Stimulated activated effector memory CD8-positive, alpha-beta T cell treated with anti-CD3 and anti-CD28 coated beads, Interleukin-12 subunit alpha, Interleukin-12 subunit beta, amount 100 ng/mL, for 72 hours (primary cell): ENCODE results near the gene FGD6.
"Not testable (repeated sequence)": the region's sequence is repeated elsewhere in the genome, so short reads cannot be mapped to it uniquely, and the experiment has no call there.

Experiments used
- ATAC-seq: fragments of 150-1000 bp; cut with Tn5 transposase; 2 replicates; pipeline ENCODE4 v1.10.0; 2021
- DNase-seq, 2 donors: peaks; one replicate each; pipeline ENCODE4 v3.0.0; 2021 to 2022; ENCODE audit warnings: low spot score in 2 of 2
- H3K27ac Mint-ChIP-seq: one replicate; pipeline ENCODE4 v1.8.0; 2022; ENCODE audit warnings: mild to moderate bottlenecking, mixed read lengths
- H3K36me3 Mint-ChIP-seq: one replicate; pipeline ENCODE4 v1.8.0; 2022; ENCODE audit warnings: mild to moderate bottlenecking, mixed read lengths
- H3K4me1 Mint-ChIP-seq: one replicate; pipeline ENCODE4 v1.8.0; 2022; ENCODE audit warnings: mixed read lengths
- H3K4me3 Mint-ChIP-seq: one replicate; pipeline ENCODE4 v1.8.0; 2022; ENCODE audit warnings: mild to moderate bottlenecking, mixed read lengths
- H3K9me3 Mint-ChIP-seq: one replicate; pipeline ENCODE4 v1.8.0; 2022; ENCODE audit warnings: mixed read lengths

FGD6 gene

GRCh38 chr12:95142431-95143151 is 74.7 kb downstream of the FGD6 start:
- H3K36me3 Mint-ChIP-seq, result no peaks in the 10 kb centered on the region
- no peak overlapping the region for H3K4me3 Mint-ChIP-seq
- ATAC-seq (no peak), DNase-seq (no peak)
- H3K9me3 Mint-ChIP-seq, result no peaks in the 10 kb centered on the region
- H3K27ac Mint-ChIP-seq, result no peak overlapping the region
- no peaks in the 10 kb centered on the region for H3K4me1 Mint-ChIP-seq

- H3K9me3 Mint-ChIP-seq, result no peaks in the 10 kb centered on the region
- ATAC-seq, result no peak
Observed at GRCh38 chr12:95141310-95141709, 76.0 kb downstream of the FGD6 start.

GRCh38 chr12:95138031-95138430 is 79.2 kb downstream of the FGD6 start:
- not testable (repeated sequence) for DNase-seq, H3K36me3 Mint-ChIP-seq, H3K4me1 Mint-ChIP-seq, H3K9me3 Mint-ChIP-seq, H3K27ac Mint-ChIP-seq, H3K4me3 Mint-ChIP-seq, ATAC-seq

More at GRCh38 chr12:95141310-95141709, 76.0 kb downstream of the FGD6 start:
- no peak overlapping the region for H3K27ac Mint-ChIP-seq
- no peak for DNase-seq
- no peak overlapping the region for H3K4me3 Mint-ChIP-seq
- H3K36me3 Mint-ChIP-seq, result no peaks in the 10 kb centered on the region
- H3K4me1 Mint-ChIP-seq, result no peaks in the 10 kb centered on the region

GRCh38 chr12:95136598-95136997 is 80.7 kb downstream of the FGD6 start:
- DNase-seq (no peak), ATAC-seq (no peak)
- Mint-ChIP-seq H3K4me3 (no peak overlapping the region), H3K4me1 (no peaks in the 10 kb centered on the region), H3K27ac (no peak overlapping the region), H3K36me3 (no peaks in the 10 kb centered on the region), H3K9me3 (no peaks in the 10 kb centered on the region)

GRCh38 chr12:95134085-95134484 is 83.2 kb downstream of the FGD6 start:
- H3K36me3 Mint-ChIP-seq, result no peaks in the 10 kb centered on the region
- H3K9me3 Mint-ChIP-seq, result no peaks in the 10 kb centered on the region
- no peak overlapping the region for H3K4me3 Mint-ChIP-seq
- no peaks in the 10 kb centered on the region for H3K4me1 Mint-ChIP-seq
- H3K27ac Mint-ChIP-seq, result no peak overlapping the region
- ATAC-seq, result no peak
- DNase-seq, result no peak

DNA sequence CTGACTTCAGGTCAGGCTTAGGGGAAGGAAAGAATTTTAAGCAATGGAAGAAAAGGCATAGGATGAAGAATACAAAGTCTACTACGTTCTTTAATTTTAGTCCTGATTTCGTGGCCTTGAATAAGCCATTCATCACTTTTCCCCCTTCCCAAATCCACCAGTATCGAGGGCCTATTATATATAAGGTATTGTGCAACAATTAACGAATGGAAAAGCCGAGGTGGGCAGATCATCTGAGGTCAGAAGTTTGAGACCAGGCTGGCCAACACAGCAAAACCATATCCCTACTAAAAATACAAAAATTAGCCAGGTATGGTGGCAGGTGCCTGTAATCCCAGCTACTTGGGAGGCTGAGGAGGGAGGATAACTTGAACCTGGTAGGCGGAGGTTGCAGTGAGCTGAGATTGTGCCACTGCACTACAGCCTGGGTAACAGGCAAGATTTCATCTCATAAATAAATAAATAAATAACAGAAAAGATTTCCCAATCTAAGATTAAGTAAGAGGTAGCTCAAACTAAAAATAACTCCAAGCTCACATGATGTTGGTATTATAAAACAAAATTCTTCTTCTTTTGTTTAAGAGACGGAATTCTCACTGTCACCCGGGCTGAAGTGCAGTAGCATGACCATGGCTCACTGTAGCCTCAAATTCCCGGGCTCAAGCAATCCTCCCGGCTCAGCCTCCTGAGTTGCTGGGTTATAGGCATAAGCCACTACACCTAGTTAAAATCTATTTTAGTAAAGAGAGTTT is 85.5 kb downstream of the FGD6 start:
- ATAC-seq (no peak), DNase-seq (no peak)
- Mint-ChIP-seq H3K4me3 (no peak overlapping the region), H3K36me3 (no peaks in the 10 kb centered on the region), H3K4me1 (no peaks in the 10 kb centered on the region), H3K9me3 (no peaks in the 10 kb centered on the region), H3K27ac (no peak overlapping the region)

GRCh38 chr12:95130096-95130495 is 87.2 kb downstream of the FGD6 start:
- H3K9me3 Mint-ChIP-seq, result no peaks in the 10 kb centered on the region
- no peaks in the 10 kb centered on the region for H3K36me3 Mint-ChIP-seq
- H3K4me3 Mint-ChIP-seq, result no peak overlapping the region
- ATAC-seq (no peak), DNase-seq (no peak)
- H3K4me1 Mint-ChIP-seq, result no peaks in the 10 kb centered on the region
- no peak overlapping the region for H3K27ac Mint-ChIP-seq

- DNase-seq (no peak), ATAC-seq (no peak)
- Mint-ChIP-seq H3K4me3 (no peak overlapping the region), H3K9me3 (no peaks in the 10 kb centered on the region), H3K27ac (no peak overlapping the region), H3K36me3 (no peaks in the 10 kb centered on the region), H3K4me1 (no peaks in the 10 kb centered on the region)
Observed at GRCh38 chr12:95129115-95129514, 88.2 kb downstream of the FGD6 start.

GRCh38 chr12:95126736-95127135 is 90.5 kb downstream of the FGD6 start:
- no peak overlapping the region for H3K27ac Mint-ChIP-seq
- no peaks in the 10 kb centered on the region for H3K9me3 Mint-ChIP-seq
- H3K36me3 Mint-ChIP-seq, result no peaks in the 10 kb centered on the region
- H3K4me3 Mint-ChIP-seq, result no peak overlapping the region
- H3K4me1 Mint-ChIP-seq, result no peaks in the 10 kb centered on the region
- no peak for ATAC-seq
- DNase-seq, result no peak

DNA sequence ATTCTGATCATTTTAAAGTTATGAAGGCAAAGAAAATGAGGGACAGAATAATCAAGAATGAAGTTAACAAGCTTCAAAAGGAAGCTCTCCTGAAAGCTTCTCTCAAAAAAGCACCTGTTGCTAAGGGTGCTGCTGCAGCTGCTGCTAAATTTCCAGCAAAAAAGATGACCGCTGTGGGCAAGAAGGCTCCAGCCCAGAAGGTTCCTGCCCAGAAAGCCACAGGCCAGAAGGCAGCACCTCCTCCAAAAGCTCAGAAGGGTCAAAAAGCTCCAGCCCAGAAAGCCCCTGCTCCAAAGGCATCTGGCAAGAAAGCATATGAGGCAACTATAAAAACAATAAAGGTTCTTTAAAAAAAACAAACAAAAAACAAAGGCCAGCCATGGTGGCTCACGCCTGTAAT is 91.2 kb downstream of the FGD6 start:
- ATAC-seq (no peak), DNase-seq (no peak)
- H3K36me3 Mint-ChIP-seq, result no peaks in the 10 kb centered on the region
- H3K9me3 Mint-ChIP-seq, result no peaks in the 10 kb centered on the region
- no peaks in the 10 kb centered on the region for H3K4me1 Mint-ChIP-seq
- H3K4me3 Mint-ChIP-seq, result no peak overlapping the region
- H3K27ac Mint-ChIP-seq, result no peak overlapping the region

DNA sequence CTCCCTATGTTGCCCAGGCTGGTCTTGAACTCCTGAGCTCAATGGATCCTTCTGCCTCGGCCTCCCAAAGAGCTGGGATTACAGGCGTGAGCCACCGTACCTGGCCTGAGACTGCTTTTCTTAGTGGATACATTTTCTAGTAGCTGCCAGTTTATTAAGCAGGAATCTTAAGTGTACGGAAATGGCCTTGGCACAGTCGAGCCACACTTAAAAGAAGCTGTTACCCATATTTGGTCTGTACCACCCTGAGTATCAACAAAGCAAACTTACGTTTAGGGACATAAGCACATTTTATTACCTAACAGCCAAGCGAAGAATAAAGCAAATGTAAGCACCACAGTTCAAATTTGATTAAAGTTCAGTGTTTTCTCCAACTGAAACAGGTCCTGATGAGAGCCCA is 93.2 kb downstream of the FGD6 start:
- DNase-seq (no peak), ATAC-seq (no peak)
- H3K36me3 Mint-ChIP-seq, result no peaks in the 10 kb centered on the region
- H3K4me1 Mint-ChIP-seq, result no peaks in the 10 kb centered on the region
- no peaks in the 10 kb centered on the region for H3K9me3 Mint-ChIP-seq
- no peak overlapping the region for H3K27ac Mint-ChIP-seq
- no peak overlapping the region for H3K4me3 Mint-ChIP-seq

DNA sequence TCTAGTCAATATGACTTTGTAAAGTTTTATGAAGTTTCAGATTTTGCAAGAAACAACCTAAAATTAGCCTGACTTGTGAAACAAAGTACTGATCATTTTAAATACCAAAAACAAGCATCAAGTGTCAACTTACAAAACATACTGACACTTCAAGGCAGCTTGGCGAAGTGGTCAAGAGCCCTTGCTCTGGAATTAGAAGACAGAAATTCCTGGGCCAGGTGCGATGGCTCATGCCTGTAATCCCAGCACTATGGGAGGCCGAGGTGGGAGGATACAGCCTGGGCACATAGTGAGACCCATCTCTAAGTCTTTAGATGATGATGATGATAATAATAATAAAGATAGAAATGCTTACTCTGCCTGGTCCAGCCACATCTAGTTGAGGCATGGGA is 98.5 kb downstream of the FGD6 start:
- ATAC-seq (no peak), DNase-seq (no peak)
- no peak overlapping the region for H3K4me3 Mint-ChIP-seq
- H3K9me3 Mint-ChIP-seq, result no peaks in the 10 kb centered on the region
- peaks cover 12% of the 10 kb centered on the region for H3K4me1 Mint-ChIP-seq
- H3K27ac Mint-ChIP-seq, result no peak overlapping the region
- H3K36me3 Mint-ChIP-seq, result no peaks in the 10 kb centered on the region

- ATAC-seq (no peak), DNase-seq (no peak)
- Mint-ChIP-seq H3K36me3 (no peaks in the 10 kb centered on the region), H3K4me3 (no peak overlapping the region), H3K27ac (no peak overlapping the region), H3K9me3 (no peaks in the 10 kb centered on the region), H3K4me1 (peaks cover 12% of the 10 kb centered on the region)
Observed at GRCh38 chr12:95118138-95118787, 99.0 kb downstream of the FGD6 start.

- H3K27ac Mint-ChIP-seq, result no peak overlapping the region
- peaks cover 12% of the 10 kb centered on the region for H3K4me1 Mint-ChIP-seq
- DNase-seq, result peak; percentile 38 to 63
- no peaks in the 10 kb centered on the region for H3K9me3 Mint-ChIP-seq
- no peaks in the 10 kb centered on the region for H3K36me3 Mint-ChIP-seq
- no peak overlapping the region for H3K4me3 Mint-ChIP-seq
- ATAC-seq, result peak; percentile 80
Observed at GRCh38 chr12:95117178-95117599, 100.1 kb downstream of the FGD6 start.

- Mint-ChIP-seq H3K4me3 (no peak overlapping the region), H3K27ac (no peak overlapping the region), H3K9me3 (no peaks in the 10 kb centered on the region), H3K4me1 (peaks cover 12% of the 10 kb centered on the region), H3K36me3 (no peaks in the 10 kb centered on the region)
- ATAC-seq (peak; percentile 87), DNase-seq (no peak)
Observed at GRCh38 chr12:95116773-95117172, 100.5 kb downstream of the FGD6 start.

DNA sequence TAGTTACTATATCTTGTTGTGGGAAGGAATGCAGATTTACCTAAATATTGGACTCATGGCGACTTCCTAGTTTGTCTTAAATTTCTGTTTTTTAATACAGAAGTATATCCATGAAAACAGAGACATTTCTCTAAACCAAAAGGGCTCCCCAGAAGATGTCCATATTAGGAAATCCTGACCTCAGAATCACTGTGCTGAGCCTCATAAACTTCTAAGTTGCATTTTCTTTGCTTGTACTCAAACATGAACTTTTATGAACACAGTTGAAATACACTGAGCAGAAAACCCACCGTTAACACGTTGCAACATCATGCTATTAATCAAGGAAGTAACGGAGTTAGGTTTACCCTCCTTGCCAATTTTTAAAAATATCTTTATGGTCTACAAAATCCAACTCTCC is 100.9 kb downstream of the FGD6 start:
- Mint-ChIP-seq H3K4me1 (peaks cover 12% of the 10 kb centered on the region), H3K36me3 (no peaks in the 10 kb centered on the region), H3K27ac (no peak overlapping the region), H3K4me3 (no peak overlapping the region), H3K9me3 (no peaks in the 10 kb centered on the region)
- no peak for ATAC-seq
- no peak for DNase-seq
